ENCODE data around the gene AAK1. TPM values are rescaled to one million over a fixed set of nuclear protein-coding genes. Genes with fewer than 3 reads are reported as not detected.
A peak's percentile ranks its signal among the peaks of the same experiment; 100 is the strongest.

AAK1 gene
- total RNA-seq (ENCODE audit: unreplicated experiment), result 68.2 TPM
- long read RNA-seq, transcript AAK1-208 (2 exons, 453 nt), result major isoform, 8 of 10 reads
- long read RNA-seq, partial matches to known transcripts, result 0 of 10 reads
- long read RNA-seq, other reads (novel, unspliced or antisense), result 2 of 10 reads

DNA sequence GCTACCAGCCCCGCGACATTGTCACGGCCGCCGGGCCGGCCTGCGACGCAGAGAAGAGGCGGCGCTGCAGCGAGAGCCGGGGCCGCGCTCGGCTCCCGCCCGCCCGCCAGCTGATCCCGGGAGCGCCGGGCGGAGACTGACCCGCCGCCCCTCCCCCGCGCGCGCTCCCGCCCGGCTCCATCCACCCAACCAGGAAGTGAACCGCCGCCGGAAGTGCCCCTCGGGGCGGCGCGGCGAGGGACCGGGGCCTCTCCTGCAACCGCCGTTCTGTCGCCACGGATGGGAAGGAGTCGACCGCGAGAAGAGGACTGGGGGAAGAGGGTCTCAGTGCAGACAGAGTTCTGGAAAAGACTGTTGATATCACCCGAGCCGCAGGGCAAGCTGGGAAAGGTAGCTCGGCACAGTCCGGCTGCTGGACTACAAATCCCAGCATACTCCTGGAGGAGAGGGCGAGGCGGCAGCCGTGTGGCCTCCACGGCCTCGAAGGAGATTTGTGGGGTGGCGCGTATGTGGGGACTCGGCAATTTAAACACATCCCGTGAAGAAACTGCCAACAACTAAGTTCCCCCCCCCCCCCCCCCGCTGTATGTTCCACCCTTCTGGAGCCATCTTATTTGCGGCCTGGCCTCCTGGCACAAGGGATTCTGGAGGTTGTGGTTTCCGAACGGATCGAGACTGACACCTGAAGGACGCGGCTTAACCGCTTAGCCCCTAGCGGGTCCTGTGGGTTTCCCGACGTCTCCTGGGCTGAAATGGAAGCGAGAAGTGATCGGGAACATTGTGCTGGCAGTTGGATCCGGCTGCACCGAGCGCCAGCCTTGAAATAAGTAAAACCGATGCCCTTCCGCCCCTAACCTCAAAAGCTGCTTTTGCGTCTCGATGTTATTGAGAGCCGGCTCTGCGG lies at the start of gene AAK1:
TSS of gene AAK1 (minus strand) at position 138 of the 904 bp plus-strand sequence. CDS start 699 bp downstream, outside the sequence.
- peak; percentile 92 for DNase-seq
- peaks cover 4% of the 10 kb centered on the region for H3K27me3 Mint-ChIP-seq (ENCODE audit: unreplicated experiment)
- H3K9me3 Mint-ChIP-seq (ENCODE audit: unreplicated experiment), result peaks cover 5% of the 10 kb centered on the region
- peak within 1 kb of the TSS; percentile 95 for H3K27ac Mint-ChIP-seq (ENCODE audit: unreplicated experiment)
- H3K4me3 Mint-ChIP-seq (ENCODE audit: unreplicated experiment), result peak within 1 kb of the TSS; percentile 98
- H3K36me3 Mint-ChIP-seq (ENCODE audit: unreplicated experiment), result no peaks in the 10 kb centered on the region
- TF ChIP-seq CTCF (IDR thresholded peaks at IDR 0.05; ENCODE audit: partially characterized antibody, unreplicated experiment), result no peak
- H3K4me1 Mint-ChIP-seq (ENCODE audit: low read depth, unreplicated experiment), result peaks cover 14% of the 10 kb centered on the region

DNA sequence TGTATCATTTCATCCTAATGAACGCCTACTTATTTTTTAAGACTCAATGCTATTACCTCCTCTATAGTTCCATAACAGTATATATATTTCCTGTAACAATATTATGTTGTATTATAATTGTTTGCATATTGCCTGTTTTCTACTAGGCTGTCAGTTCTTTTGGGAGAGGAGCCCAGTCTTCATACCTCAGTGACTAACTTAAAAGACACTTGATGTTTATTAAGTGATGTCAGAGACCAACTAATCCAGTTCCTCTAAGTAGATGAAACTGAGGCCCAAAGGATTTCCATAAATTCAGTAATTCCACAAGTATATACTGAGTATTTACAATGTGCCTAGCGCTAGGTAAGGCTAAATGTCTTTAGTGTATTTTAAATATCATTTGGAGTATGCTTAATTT lies 48.9 kb upstream of the AAK1 start:
- no peak for DNase-seq
- no peak for TF ChIP-seq CTCF (IDR thresholded peaks at IDR 0.05; ENCODE audit: partially characterized antibody, unreplicated experiment)
- no peaks in the 10 kb centered on the region for H3K36me3 Mint-ChIP-seq (ENCODE audit: unreplicated experiment)
- no peaks in the 10 kb centered on the region for H3K4me1 Mint-ChIP-seq (ENCODE audit: low read depth, unreplicated experiment)
- H3K27me3 Mint-ChIP-seq (ENCODE audit: unreplicated experiment), result peaks cover 4% of the 10 kb centered on the region
- H3K4me3 Mint-ChIP-seq (ENCODE audit: unreplicated experiment), result no peak overlapping the region
- no peaks in the 10 kb centered on the region for H3K9me3 Mint-ChIP-seq (ENCODE audit: unreplicated experiment)
- no peak overlapping the region for H3K27ac Mint-ChIP-seq (ENCODE audit: unreplicated experiment)

DNA sequence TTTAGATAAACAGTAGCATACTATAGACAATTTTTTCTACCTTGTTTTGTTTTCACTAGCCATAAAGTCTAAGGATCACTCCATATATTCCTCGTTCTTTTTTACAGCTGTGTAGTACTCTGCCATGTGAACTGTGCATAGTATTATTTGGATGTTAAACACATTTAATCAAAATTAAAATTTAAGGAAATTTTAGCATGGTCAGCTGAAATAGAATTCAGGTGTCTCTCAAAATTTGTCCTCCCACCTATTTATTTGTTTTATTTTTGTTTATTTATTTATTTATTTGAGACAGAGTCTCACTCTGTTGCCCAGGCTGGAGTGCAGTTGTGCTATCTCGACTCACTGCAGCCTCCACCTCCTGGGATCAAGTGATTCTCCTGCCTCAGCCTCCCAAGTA lies 46.4 kb upstream of the AAK1 start:
- Mint-ChIP-seq H3K4me1 (ENCODE audit: low read depth, unreplicated experiment) (no peaks in the 10 kb centered on the region), H3K27me3 (ENCODE audit: unreplicated experiment) (peaks cover 2% of the 10 kb centered on the region), H3K9me3 (ENCODE audit: unreplicated experiment) (no peaks in the 10 kb centered on the region), H3K36me3 (ENCODE audit: unreplicated experiment) (no peaks in the 10 kb centered on the region), H3K4me3 (ENCODE audit: unreplicated experiment) (no peak overlapping the region), H3K27ac (ENCODE audit: unreplicated experiment) (no peak overlapping the region)
- no peak for TF ChIP-seq CTCF (IDR thresholded peaks at IDR 0.05; ENCODE audit: partially characterized antibody, unreplicated experiment)
- DNase-seq, result no peak

DNA sequence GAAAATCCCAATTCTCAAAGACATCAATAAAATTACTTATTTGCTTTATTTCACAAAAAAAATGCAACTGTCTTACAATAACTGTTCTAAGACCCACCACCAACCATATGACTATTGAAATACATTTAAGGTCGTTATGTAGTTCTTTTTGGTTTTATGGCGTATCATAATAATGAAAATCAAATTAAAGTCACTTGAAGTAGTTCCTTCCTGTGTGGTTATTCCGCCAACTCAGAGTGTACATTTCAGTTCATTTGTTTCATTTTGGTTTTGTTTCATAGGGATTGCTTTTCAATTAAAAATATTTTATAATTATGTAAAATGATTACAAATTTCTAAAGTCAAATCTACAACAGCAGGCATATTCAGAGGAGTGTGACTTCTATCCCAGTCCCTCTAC lies 45.9 kb upstream of the AAK1 start:
- H3K4me1 Mint-ChIP-seq (ENCODE audit: low read depth, unreplicated experiment), result no peaks in the 10 kb centered on the region
- H3K36me3 Mint-ChIP-seq (ENCODE audit: unreplicated experiment), result no peaks in the 10 kb centered on the region
- no peak overlapping the region for H3K27ac Mint-ChIP-seq (ENCODE audit: unreplicated experiment)
- H3K9me3 Mint-ChIP-seq (ENCODE audit: unreplicated experiment), result no peaks in the 10 kb centered on the region
- no peak for TF ChIP-seq CTCF (IDR thresholded peaks at IDR 0.05; ENCODE audit: partially characterized antibody, unreplicated experiment)
- peaks cover 2% of the 10 kb centered on the region for H3K27me3 Mint-ChIP-seq (ENCODE audit: unreplicated experiment)
- no peak overlapping the region for H3K4me3 Mint-ChIP-seq (ENCODE audit: unreplicated experiment)
- DNase-seq, result no peak
